HG03520 (cell line): ENCODE data around the gene ERVV-1.
"Not testable (repeated sequence)": the region's sequence is repeated elsewhere in the genome, so short reads cannot be mapped to it uniquely, and the experiment has no call there.

Experiments used
- ATAC-seq: cut with Tn5 transposase; IDR thresholded peaks from one replicate; pipeline ENCODE4 v1.9.1; 2021; ENCODE audit warnings: mild to moderate bottlenecking, moderate library complexity; ENCODE audit not compliant: unreplicated experiment

The ERVV-1 gene

DNA sequence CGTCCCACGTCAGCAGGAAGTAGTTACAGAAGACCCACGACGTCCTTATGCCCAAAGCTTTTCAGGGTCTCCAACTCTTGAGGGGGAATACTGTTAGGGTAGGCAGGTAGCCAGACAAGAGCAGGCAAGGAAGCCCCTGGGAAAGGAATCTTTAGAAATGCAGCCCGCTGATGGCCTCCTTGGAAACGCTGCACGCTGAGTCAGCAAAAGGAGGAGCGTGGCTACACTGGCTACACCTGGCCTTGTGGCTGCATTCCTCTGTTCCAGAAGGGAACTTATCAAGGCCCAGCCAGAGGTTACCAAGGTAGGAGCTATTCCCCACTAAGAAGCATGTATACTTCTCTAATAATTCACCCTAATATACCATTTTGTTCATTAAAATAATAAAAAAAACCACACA lies 2.0 kb downstream of the ERVV-1 start:
- no peak for ATAC-seq

DNA sequence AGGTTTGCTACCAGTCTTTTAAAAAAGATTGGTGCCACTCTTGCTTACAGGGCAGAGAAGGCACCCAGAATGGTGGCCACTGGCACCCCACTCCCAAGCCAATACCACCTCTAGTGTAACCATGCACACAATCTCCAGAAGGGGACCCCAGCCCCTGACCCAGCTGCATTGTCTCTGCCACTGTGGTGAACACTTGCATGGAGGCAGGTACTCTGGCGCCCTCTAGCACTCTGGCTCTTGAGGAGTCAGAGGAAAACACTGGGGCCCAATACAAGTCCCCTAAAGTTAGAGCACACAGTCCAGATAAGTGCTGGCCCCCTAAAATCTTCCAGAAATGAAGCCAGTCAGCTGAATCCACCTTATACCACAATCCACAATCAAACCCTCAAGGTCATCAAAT lies 6.0 kb downstream of the ERVV-1 start:
- ATAC-seq = no peak

DNA sequence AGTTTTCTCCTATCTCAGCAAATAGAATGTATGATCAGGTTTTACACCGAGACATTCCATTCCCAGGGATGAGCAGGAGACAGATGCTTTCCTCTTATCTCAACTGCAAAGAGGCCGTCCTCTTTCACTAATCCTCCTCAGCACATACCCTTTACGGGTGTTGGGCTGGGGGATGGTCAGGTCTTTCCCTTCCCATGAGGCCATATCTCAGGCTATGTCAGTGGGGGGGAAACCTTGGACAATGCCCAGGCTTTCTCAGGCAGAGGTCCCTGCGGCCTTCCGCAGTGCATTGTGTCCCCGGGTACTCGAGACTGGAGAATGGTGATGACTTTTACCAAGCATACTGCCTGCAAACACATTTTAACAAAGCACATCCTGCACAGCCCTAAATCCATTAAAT lies 14.6 kb downstream of the ERVV-1 start:
- ATAC-seq = not testable (repeated sequence)

DNA sequence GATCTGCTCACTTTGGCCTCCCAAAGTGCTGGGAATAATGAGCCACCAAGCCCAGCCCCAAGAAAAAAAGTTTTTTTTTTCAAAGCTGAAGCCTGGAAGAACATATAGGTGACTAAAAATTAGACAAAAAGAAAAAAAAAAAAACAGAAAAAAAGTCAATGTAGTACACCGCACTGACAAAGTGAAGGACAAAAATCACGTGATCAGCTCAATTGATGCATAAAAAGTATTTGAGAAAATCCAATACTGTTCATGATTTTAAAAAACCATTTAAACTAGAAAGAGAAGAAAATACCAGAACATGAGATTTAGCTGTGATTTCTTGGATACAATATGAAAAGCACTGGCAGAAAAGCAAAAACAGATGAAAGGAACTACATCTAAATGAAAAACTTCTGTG lies 20.3 kb downstream of the ERVV-1 start:
- ATAC-seq = no peak

DNA sequence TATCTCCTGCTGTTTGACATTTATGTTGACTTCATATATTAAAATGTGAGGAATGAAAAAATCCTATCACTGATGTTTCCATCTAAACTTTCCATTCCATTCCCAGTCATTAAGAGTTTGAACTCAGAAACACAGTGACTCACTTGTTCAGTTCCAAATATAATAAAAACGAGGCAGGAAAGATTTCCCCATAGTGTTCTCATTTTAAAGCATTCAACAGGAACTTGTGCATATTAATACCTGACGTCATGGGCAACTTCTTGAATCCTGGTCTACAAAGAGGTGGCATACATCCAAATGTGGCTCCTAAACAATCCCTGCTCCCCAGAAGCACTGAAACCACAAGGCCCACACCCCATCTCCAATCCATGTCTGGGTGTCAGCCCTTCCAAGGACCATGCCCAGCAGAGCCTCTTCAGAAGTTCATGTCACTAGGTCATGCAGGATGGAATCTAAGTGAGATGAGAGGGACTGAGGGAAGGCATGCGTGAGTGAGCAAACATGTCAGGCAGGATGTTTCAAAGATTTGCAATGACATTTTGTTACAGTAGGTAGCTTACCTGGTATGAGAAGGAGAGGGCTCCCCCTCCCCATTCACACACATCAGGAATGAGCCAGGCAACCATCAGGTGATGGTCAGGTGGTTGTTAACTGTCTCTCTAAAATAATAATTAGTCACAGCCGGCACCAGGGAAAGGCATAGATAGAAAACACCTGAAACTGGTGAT lies 21.4 kb downstream of the ERVV-1 start:
- no peak for ATAC-seq

DNA sequence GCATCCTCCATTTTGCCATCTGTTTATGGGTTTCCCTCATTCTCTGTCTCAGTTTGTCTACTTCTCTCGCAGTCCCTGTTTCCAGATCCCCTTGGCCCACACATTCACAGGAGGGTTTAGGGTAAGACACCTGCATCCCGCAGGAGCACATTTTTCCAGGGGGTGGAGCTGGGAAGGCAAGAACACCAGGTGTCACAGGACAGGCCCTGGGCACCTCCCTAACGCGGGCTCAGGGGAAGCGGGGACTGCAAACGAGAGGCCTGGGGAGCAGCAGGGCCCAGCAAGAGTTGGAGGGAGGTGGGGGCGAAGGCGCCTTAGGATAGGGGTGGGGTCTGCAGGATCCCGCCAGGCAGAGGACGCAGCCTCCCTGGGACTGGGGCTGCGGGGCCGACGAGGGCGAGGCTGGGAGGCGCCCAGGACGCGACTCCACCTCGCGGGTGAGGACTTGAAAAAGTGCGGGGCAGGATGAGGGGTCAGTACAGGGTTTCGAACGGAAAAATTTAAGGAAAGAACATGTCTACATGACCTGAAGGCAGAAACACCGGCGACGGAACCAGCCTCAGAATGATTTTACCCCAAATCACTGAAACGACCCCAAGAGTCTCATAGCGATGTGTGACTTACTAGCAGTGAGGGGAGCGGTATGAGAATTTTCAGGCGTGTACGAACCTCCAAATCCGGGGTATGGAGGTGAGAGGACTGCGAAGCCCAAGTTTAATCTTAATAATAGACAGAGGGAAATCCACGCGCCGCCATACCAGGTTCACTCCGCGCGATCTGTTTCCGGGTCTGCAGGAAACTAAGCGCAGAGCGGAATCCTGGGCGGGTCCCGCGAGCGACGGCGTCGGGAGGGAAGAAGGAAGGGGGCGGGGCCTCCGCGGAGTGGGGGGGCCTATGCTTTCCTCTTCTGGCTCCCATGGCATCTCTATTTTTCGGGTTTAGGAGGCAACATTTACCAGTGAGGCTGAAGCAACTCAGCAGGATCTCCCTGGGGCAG lies 23.7 kb downstream of the ERVV-1 start:
- ATAC-seq = no peak

DNA sequence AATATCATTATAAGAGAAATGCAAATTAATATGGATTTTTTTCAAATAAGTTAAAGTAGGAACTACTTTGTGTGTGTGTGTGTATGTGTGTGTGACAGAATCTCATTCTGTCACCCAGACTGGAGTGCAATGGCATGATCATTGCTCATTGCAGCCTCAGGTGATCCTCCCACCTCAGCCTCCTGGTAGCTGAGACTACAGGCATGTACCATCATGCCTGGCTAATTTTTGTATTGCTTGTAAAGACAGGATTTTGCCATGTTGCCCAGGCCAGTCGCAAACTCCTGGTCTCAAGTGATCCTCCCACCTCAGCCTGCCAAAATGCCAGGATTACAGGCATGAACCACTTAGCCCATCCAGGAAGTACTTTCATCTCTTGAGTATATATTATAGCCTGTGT lies 27.6 kb downstream of the ERVV-1 start:
- ATAC-seq = no peak

DNA sequence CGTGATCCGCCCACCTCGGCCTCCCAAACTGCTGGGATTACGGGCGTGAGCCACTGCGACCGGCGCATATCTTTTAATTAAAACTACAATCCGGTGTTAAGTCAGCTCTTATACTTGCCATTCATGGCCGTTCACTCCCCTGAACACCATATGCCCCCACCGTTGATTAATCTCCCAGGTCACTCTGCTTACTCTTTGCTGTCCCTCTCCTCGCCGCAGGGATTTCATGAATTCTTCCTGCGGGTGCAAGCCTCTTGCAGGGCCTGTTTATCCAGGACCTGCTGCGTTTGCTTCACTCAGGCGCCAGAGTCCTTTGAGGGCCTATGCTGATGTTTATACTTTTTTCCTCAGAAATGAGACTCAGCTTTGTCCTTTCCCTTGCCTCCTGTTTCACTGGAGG lies 31.8 kb downstream of the ERVV-1 start:
- no peak for ATAC-seq

DNA sequence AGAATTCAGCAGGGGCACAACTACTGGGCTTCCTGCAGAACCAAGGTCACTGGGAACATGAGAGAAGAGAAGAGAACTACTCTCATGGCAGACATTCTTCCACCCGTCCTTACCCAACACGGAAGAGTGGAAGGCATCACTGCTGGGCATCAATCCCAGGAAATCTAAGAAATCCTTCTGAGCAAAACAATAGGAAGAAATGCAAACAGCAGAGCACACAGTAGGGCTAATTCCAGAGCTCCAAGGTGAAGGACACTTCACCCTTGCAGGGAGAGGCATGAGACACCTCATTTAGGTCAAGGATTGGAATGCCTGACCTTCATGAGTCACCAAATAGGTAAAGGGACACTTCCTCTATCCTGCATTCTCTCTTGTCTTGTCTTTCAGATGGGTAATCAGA lies 33.7 kb downstream of the ERVV-1 start:
- ATAC-seq = no peak

DNA sequence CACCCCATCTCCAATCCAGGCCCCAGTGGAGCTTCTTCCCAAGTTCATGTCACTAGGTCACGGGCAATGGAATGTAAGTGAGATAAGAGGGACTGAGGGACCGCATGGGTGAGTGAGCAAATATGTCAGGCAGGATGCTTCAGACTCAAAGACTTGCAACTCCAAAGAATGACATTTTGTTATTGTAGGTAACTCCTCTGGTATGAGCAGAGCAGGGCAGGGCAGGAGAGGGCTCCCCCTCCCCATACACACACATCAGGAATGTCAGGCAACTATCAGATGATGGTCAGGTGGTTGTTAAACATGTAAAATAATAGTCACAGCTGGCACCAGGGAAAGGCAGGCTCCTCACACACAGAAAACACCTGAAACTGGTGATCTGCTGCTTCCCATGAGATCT lies 41.4 kb downstream of the ERVV-1 start:
- ATAC-seq = no peak

DNA sequence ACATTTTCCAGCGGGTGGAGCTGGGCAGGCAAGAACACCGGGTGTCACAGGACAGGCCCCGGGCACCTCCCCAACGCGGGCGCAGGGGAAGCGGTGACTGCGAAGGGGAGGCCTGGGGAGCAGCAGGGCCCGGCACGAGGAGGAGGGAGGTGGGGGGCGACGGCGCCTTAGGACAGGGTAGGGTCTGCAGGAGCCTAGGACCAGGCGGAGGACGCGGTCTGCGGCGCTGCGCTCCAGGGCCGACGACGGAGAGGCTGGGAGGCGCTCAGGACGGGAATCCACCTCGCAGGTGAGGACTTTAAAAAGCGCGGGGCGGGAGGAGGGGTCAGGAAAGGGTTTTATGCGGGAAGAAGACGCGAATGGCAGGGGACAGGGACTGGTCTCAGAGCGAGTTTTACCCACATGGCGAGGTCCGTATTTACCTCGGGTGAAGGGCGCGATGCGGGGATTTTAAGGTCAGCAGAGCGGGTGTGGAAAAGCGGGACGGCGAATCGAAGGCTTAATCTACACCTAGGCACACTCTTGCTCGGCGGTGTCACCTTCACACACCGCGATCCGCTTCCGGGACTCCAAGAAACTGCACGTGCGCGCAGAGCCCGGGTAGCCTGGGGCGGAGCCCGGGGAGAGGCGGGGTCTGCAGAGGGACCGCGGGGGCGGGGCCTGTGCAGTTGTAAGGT lies 44.3 kb downstream of the ERVV-1 start:
- no peak for ATAC-seq
